NOMO-1 treated with dmso at 0.1 percent for 144 hours (cell line): ENCODE data around the gene CGREF1.
"Not testable (repeated sequence)": the region's sequence is repeated elsewhere in the genome, so short reads cannot be mapped to it uniquely, and the experiment has no call there.

Experiments
- DNase-seq: peaks from one replicate; lab custom pipeline; 2025; ENCODE audit not compliant: unreplicated experiment; lab: John Stamatoyannopoulos, UW

Gene CGREF1

DNA sequence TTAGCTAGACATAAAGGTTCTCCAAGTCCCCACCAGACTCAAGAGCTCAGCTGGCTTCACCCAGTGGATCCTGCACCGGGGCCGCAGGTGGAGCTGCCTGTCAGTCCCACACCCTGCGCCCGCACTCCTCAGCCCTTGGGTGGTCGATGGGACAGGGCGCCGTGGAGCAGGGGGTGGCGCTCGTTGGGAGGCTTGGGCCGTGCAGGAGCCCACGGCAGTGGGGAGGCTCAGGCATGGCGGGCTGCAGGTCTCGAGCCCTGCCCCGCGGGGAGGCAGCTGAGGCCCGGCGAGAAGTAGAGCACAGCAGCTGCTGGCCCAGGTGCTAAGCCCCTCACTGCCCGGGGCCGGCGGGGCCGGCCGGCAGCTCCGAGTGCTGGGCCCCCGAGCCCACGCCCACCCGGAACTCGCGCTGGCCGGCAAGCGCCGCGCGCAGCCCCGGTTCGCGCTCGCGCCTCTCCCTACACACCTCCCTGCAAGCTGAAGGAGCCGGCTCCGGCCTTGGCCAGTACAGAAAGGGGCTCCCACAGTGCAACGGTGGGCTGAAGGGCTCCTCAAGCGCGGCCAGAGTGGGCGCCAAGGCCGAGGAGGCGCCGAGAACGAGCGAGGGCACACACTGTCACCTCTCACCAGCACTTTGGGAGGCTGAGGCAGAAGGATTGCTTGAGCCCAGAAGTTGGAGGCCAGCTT lies 7.4 kb downstream of the CGREF1 start:
- not testable (repeated sequence) for DNase-seq

DNA sequence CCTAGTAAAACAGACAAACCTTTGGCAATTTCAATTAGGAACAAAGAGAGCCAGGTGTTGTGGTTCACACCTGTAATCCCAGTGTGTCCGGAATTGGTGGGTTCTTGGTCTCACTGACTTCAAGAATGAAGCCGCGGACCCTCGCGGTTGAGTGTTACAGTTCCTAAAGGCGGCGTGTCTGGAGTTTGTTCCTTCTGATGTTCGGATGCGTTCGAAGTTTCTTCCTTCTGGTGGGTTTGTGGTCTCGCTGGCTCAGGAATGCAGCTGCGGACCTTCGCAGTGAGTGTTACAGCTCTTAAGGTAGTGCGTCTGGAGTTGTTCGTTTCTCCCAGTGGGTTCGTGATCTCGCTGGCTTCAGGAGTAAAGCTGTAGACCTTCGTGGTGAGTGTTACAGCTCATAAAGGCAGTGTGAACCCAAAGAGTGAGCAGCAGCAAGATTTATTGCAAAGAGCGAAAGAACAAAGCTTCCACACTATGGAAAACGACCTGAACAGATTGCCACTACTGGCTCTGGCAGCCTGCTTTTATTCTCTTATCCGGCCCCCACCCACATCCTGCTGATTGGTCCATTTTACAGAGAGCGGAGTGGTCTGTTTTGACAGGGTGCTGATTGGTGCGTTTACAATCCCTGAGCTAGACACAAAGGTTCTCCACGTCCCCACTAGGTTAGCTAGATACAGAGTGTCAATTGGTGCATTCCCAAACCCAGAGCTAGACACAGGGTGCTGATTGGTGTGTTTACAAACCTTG lies 8.2 kb downstream of the CGREF1 start:
- DNase-seq = not testable (repeated sequence)

DNA sequence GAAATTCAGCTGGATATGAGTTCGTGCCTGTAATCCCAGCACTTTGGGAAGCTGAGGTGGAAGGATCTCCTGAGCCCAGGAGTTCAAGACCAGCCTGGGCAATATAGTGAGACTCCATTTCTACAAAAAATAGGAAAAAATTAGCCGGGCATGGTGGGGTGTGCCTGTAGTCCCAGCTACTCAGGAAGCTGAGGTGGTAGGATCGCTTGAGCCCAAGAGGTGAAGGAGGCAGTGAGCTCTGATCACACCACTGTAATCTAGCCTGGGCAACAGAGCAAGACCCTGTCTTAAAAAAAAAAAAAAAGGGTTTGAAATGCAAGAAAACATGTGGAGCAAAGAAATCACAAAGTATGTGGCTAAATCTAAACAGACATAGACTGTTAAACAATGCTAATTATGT lies 9.8 kb downstream of the CGREF1 start:
- DNase-seq = no peak

DNA sequence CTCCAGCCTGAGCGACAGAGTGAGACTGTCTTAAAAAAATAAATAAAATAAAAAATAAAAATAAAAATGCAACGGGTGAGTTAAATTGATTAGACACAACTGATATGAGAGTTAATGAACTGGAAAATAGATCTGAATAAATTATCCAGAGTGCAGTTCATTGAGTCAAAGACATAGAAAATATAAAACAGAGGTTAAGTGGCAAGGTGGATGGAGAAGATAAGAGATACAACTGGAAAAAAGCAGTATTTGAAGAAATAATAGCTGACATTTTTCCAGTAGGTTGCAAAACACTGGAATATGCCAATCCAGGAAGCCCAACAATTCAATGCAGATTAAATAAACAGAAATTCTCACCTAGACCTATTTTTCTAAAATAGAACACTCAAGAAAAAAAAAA lies 10.7 kb downstream of the CGREF1 start:
- DNase-seq = no peak

DNA sequence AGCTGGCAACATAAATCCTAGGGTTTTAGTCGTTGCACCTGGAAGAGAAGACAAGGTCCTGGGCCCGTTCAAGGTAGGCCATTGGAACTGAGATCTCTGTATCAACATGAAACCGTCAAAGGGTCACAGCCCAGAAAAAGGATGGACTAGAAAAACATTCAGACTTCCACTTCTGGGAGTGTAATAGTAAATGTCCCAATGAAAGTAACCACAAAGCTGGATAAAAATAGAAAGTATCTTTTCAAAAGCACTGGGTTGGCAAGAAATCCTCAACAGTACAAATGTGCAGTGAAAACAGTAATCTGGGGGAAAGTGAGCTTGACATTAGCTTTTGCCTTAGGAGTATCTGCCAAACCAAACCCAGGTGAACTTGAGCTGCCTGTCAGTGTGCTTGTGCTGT lies 12.9 kb downstream of the CGREF1 start:
- DNase-seq = no peak

DNA sequence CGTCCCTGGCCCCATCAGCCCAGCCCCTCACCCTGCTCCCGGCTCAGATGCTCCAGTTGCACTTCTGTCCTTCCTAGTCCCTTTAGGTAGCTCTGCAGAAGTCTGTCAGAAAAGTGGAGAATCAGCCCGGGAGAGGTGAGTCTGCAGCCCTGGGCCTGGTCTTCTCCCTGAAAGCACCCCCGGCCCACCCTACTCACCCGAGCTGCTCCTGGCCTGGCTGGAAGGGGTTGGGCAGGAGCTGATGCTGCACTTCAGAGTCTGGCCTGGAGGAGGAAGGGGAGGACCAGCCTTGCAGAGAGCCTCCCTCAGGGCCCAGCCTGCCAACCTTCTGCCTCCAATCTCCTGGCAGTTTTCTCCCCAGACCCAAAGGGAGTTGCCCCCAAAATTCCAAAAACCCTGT lies 16.6 kb downstream of the CGREF1 start:
- no peak for DNase-seq

DNA sequence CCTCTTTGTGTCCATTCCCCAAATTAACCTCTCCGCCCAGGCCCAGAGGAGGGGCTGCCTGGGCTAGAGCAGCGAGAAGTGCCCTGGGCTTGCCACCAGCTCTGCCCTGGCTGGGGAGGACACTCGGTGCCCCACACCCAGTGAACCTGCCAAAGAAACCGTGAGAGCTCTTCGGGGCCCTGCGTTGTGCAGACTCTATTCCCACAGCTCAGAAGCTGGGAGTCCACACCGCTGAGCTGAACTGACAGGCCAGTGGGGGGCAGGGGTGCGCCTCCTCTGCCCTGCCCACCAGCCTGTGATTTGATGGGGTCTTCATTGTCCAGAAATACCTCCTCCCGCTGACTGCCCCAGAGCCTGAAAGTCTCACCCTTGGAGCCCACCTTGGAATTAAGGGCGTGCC lies 18.9 kb downstream of the CGREF1 start:
- no peak for DNase-seq

DNA sequence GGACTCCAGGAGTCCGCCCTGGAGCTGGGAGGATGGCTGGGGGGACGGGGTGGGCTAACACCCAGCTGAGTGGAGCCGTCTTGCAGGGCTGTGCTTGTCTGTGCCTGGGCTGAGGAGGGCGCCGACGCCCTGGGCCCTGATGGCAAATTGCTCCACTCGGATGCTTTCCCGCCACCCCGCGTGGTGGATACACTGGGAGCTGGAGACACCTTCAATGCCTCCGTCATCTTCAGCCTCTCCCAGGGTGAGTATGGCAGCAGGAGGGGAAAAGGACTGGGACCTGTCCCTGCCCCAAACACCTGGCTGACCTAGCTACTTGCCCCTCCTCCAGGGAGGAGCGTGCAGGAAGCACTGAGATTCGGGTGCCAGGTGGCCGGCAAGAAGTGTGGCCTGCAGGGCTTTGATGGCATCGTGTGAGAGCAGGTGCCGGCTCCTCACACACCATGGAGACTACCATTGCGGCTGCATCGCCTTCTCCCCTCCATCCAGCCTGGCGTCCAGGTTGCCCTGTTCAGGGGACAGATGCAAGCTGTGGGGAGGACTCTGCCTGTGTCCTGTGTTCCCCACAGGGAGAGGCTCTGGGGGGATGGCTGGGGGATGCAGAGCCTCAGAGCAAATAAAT lies 19.5 kb downstream of the CGREF1 start:
- no peak for DNase-seq

DNA sequence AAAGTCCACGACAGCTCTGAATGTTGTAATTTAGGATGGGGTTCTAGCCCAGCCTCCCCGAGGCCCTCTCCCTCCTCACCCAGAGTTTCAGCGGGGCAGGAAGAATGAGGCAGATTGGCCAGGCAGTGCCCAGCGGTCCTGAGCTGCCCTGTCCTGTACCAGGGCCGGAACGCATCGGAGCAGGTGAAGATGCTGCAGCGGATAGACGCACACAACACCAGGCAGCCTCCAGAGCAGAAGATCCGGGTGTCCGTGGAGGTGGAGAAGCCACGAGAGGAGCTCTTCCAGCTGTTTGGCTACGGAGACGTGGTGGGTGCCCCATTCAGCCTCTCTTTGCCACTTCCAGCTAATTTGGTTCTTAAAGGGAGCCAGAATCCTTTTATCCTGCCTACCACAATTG lies 21.6 kb downstream of the CGREF1 start:
- DNase-seq = no peak

DNA sequence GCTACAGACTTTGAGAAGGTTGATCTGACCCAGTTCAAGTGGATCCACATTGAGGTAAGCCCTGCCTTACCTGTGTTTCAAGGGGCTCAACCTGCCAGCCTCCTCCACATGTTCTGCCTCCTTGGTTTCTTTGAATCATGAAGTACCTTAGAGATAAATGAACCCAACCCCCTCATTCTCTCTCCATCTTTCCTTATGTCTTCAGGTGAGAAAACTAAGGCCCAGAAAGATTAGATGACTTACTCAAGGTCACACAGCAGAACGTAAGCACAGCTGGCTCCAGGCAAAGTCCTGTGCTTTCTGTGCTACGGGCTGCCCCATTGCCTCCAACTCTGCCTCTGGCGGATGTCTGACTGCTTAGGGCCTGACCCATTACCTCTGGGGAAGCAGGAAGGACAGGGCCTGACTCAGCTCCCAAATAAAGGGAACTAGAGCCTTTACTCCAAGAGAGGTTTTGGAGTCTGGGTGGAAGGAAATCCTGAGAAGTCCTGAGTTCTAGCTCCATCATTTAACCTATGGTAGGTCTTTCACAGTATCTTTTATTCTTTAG lies 22.1 kb downstream of the CGREF1 start:
- no peak for DNase-seq

DNA sequence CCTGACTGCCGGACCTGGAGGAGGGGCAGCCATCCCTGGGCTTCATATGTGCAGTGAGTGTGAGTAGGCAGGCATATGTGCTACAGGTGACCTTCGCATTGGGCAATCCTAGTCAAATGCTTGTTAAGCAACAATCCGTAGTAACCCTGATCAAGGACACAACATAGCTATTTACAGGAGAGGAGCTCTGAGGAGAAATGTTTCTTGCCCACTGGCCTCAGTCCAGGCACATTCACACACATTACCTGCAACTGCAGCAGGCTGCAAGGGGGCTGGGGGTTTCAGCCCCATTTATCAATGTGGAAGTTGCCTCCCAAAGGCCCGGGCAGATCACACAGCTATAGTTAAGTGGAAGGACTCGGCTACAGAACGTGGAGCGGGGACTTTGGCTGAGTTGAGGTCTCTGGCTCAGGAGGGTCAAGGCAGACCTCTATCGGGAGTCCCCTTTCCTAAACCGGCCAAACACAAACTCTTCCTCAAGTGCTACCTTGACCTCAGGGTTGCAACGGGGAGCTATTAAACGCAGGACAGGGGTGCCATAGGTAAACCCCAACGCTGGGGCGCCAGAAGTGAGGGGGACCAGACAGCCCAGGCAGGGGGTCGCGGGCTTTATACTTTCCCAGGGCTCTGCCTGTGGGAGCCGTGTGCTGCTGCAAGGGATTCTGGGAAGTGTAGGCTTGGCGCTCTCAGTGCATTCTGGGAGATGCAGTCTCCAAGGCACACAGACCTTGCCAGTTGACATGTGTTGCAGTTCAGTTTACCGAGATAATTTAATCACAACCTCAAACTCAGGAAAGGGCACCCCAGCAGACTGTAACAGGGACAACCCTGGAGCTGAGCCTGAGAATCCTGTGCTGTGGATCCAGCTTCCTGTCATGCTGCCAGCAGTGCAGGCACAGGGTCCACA lies 22.9 kb downstream of the CGREF1 start:
- DNase-seq = no peak

DNA sequence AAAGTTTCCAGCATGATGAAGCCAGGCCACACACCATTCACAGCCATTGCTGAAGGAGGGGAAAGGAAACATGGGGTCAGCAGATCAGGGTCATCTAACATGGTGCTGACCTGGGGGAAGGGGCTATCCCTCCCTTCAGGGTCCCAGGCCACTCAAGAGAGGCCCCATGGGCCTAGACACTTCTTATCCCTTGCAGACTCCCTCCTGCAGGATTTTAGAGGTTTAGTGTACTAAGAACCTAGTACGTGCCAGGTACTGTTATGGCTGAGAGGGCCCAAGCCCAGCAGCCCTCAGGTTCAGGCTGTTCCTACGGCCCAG lies 23.5 kb downstream of the CGREF1 start:
- DNase-seq = no peak

DNA sequence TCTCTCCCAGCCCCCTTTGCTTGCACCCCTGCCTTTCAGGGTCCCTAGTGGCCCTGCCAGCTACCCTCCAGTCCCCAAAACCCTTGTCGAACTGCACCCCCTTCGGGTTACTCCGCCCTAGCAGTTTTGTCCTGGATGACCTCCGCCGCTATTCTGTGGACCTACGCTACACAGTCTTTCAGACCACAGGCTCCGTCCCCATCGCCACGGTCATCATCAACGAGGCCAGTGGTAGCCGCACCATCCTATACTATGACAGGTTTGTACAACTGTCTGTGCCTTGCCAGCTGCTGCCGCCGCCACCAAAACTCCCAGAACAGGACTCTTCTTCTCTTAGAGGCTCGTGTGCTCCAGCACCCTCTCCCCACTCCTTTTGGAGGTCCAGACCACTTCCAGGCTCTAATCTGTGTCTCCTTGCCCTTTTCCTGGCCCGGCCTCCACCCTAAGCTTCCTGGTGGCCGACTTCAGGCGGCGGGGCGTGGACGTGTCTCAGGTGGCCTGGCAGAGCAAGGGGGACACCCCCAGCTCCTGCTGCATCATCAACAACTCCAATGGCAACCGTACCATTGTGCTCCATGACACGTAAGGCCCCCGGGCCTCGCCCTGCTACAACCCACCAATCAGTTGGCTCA lies 24.5 kb downstream of the CGREF1 start:
- no peak for DNase-seq

DNA sequence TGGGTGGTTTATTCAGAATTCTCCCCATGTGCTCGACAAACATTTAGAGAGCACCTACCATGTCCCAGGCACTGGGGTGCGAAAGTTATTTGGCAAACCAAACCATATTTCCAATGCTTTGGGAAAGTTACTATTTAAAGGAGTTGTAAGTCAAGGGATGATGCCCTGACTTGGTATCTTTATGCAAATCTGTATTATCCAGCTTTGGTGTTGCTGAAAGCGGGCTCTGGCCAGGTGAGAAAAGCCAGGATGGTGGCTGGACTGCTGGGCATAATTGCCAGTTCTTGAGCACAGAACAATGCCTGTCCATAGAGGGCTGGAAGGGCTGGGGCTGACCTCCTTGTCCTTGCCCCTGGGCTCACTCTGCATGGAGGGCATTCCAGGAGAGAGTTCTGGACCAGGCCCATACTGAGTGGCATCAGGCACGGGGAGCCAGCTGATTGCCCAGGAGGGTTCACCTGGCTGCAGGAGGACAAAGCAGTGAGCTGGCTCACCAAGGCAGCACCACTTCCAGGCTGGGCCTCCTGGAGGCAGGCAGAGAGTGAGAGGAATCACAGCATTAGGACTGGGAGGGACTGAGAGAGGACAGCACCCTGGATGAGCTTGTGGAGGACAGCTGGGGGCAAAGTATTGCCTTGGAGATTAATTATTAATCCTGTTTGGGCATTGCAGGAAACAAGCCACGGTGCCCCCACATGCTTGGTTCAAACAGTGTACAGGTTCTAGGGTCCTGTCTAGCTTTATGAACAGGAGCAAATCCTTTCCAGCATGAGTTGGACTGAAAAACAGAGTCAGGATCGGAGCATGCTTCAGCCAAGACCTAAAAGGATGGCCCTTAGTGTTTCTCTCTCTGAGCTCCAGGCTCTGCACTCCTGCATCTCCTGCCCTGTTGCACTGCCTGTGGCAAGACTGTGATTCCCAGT lies 25.2 kb downstream of the CGREF1 start:
- DNase-seq = no peak

DNA sequence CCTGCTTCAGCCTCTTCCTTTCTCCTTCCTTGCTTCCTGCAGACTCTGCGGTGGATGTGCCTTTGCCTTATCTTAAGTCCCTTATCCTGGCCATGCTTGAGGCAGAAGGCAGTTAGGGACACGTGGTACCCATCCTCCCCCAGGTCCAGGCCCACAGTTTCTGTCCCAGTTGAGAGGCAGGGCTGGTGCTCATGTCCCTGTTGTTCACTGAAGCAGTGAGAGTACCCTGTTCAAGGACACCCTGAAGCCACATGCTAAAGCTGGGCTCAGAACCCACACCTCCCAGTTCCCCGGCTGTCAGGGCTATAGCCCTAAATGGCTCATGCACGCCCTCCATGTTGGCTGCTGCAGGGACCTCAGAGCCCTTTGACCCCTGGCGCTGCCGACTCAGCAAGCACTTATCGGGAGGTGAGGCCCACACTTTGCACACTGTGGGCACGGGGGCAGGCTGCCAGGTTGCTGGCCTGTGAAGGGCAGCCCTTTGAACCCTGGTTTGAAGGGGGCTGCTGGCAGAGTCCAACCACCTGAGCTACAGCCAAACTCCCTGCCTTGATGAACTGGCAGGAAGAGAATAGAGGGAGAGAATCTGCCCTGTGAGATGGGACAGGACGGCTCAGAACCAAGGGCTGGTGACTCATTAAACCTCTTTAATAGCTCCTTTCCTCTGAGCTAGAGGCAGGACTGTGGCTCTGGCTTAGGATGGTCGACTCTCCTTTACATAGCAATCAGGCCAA lies 26.1 kb downstream of the CGREF1 start:
- DNase-seq = no peak

DNA sequence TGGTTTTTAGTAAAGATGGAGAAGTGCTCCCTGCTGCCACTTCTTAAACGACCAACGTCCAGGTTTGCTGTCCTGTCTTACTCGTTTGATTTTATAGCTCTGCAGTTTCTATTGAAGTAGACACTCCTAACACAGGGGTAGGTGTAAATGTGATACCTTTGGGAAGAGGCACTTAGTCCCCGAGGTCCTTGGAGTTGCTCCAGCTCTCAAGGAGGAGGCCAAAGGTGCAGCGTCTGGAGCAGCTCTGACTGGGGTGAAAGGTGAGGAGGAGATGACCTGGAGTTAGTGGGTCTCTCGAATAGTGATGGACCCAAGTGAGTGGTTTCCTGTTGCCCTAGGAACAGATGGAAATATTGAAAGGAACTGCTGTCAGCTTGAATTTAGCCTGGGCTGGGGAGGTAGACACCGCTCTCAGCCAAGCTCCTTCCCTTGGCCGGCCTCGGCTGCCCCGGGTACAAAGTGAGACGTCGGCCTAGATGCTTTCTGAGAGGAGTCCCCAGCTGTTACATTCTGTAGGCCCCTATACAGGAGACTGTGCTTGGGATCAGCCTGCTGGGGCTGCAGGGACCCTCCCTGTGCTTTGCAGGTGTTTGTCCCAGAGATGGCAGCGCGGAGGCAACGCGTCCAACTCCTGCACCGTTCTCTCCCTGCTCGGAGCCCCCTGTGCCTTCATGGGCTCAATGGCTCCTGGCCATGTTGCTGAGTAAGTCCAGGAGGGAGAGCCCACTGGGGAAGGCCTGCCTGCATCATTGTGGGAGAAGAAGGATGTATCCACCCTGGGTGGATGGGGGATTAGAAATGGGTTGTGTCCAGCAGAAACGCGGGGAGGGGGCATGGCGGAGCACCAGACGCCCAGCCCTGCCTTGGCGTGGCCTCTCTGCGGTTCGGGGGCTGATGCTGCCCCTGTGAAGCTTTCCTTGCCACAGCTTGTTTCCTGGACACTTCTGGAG lies 26.9 kb downstream of the CGREF1 start:
- no peak for DNase-seq

DNA sequence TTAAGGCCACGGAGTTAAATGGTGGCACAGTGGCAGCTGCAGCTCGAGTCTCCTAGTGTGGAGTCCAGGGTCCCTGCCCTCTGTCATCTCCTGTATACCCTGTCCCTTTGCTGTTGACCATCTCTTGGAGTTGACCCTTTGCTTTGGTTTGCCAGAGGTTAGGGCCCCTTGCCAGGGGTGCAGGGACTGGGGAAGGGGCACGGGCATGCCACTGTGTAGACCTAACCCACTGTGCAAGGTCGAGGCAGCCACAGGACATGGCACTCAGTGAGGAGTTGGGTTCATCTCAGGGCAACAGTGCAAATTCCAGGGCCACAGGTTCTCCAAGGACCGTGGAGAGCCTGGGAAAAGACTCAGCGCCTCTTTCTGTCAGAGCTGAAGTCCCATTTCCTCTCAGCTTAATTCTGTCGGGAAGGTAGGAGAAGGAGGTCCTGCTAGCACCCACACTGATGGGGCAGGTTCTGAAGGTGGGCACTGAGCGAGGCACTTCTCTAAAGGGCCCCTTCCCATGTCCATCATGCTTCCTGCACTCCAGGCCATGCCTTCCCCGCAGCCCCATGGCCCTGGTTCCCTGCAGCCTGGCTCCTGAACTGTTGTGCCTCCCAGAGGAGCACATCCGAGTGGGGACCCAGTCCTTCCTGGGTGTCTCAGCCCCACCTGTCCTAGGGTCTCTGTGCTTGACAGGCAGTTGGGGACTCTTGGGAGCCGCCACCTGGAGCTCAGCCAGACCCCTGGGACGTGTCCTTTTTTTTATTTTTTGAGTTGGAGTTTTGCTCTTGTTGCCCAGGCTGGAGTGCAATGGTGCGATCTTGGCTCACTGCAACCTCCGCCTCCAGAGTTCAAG lies 29.6 kb downstream of the CGREF1 start:
- no peak for DNase-seq
